ENCODE results near the gene ITPRIPL2. TPM values are rescaled to one million over a fixed set of nuclear protein-coding genes. Genes with fewer than 3 reads are reported as not detected.

The ITPRIPL2 gene
- total and polyA plus RNA-seq, 2 of the 13 experiments (the other 11 are each of a cell fraction or from before 2014, with no cell fraction given) = 5.9 to 12.6 TPM

GRCh38 chr16:19116711-19117449 is 3.1 kb downstream of the ITPRIPL2 start:
- in situ Hi-C loops (cut with HindIII; ENCODE audit: extremely low pct_ligation_motif_present, low pct_unique_long_range_greater_than_20kb) = no loop called here
- Histone ChIP-seq H3K4me1 (ENCODE audit: insufficient read depth, low read length) (peaks cover 62% of the 10 kb centered on the region), H3K27ac (ENCODE audit: extremely low read length, insufficient read depth, low read length) (peak overlapping the region; percentile 13), H3K79me2 (ENCODE audit: insufficient read depth, low read length) (peaks cover 5% of the 10 kb centered on the region), H3K36me3 (replicated peaks in 1 of 2; ENCODE audit: control insufficient read depth in 1 of 2, insufficient read depth in 2 of 2, low read length in 2 of 2) (no peaks in the 10 kb centered on the region; a peak in 1 of 5 replicates), H3K27me3 (ENCODE audit: control insufficient read depth in 1 of 2, insufficient read depth in 2 of 2, low read length in 2 of 2) (no peaks in the 10 kb centered on the region), H3K4me2 (ENCODE audit: low read depth, low read length) (no peak overlapping the region), H3K9me3 (ENCODE audit: low read length) (no peaks in the 10 kb centered on the region), H2AFZ (ENCODE audit: low read length) (no peak overlapping the region), H3K4me3 (replicated peaks in 1 of 3; ENCODE audit: insufficient read depth in 1 of 3, low read depth in 2 of 3, low read length in 3 of 3) (no peak overlapping the region), H4K20me1 (ENCODE audit: insufficient read depth, low read length) (no peaks in the 10 kb centered on the region), H3K9ac (ENCODE audit: insufficient read depth, low read depth, low read length) (no peak overlapping the region)
- ChIA-PET POLR2A (interaction anchor here (0.8 to 2.2 kb wide), 6 partner anchors 8 to 327 kb away, joined by 3 to 14 read pairs (median 4); partner anchors contain the start of genes ARL6IP1 and RPS15A), CTCF (ENCODE audit: low intra/inter-chr PET ratio, low total read pairs) (no interaction called here)
- no peak for DNase-seq (ENCODE audit: low spot score)
- TF ChIP-seq RBFOX2 (IDR thresholded peaks at IDR 0.05; ENCODE audit: low read depth, low read length) (peak; percentile 49; the same call in 1 of the 2 replicates), RBM22 (optimal IDR thresholded peaks at IDR 0.05; ENCODE audit: low read length) (peak; percentile 50), ZC3H13 (CRISPR knock-in tag; IDR thresholded peaks at IDR 0.05) (0 out of 2 replicates have a peak, but pooled peaks have one; percentile 51), XBP1 (CRISPR knock-in tag; IDR thresholded peaks at IDR 0.05) (no peak), GFI1 (CRISPR knock-in tag; IDR thresholded peaks at IDR 0.05; ENCODE audit: borderline replicate concordance) (0 out of 2 replicates have a peak, but pooled peaks have one; percentile 26), POLR2A (IDR thresholded peaks at IDR 0.05; ENCODE audit: insufficient read depth in 1 of 2, low read depth in 2 of 2, low read length in 2 of 2) (peak in 1 of 2 experiments; percentile 35; a peak in 1 of 4 replicates), POLR2AphosphoS2 (IDR thresholded peaks at IDR 0.05; ENCODE audit: low read depth, low read length) (peak; percentile 29; the same call in 1 of the 2 replicates), HNRNPL (IDR thresholded peaks at IDR 0.05; ENCODE audit: low read depth, low read length) (no peak), GZF1 (CRISPR knock-in tag; IDR thresholded peaks at IDR 0.05) (no peak)
- WGBS (ENCODE audit: low lambda C conversion rate) = 73% methylated on average over 6 of the region's 6 CpGs
- intact Hi-C loops (cut with micrococcal nuclease; ENCODE audit: unreplicated experiment) = no loop called here
- ATAC-seq = no peak
- FAIRE-seq = no peak
- BruUV-seq (replicated peaks) = no TSS peak

Data from HepG2 (cell line).